Activated T-helper 9 cell treated with anti-CD3 and anti-CD28 coated beads, Interleukin-2, amount 50 U/mL, for 16 hours (primary cell): ENCODE data around the gene TBCCD1.
A peak's percentile ranks its signal among the peaks of the same experiment; 100 is the strongest.

Experiments used
- DNase-seq: peaks from one replicate; pipeline ENCODE4 v3.0.0-alpha.2; 2020; ENCODE audit warnings: low read depth

TBCCD1 gene

GRCh38 chr3:186567072-186567921 lies at the start of gene TBCCD1:
Gene TBCCD1 (minus strand): TSS chr3:186567339. CDS start chr3:186564329, 3,010 bp downstream.
- peak; percentile 91 for DNase-seq

- DNase-seq, result no peak
These were observed 49.1 kb upstream of the TBCCD1 start for GRCh38 chr3:186616299-186616617.

- DNase-seq, result peak; percentile 55
These were observed 47.7 kb upstream of the TBCCD1 start for GRCh38 chr3:186614597-186615483.

- DNase-seq, result no peak
These were observed 47.1 kb upstream of the TBCCD1 start for GRCh38 chr3:186614266-186614596.

GRCh38 chr3:186613637-186614265 lies 46.6 kb upstream of the TBCCD1 start:
- DNase-seq, result no peak

GRCh38 chr3:186612721-186613636 lies 45.8 kb upstream of the TBCCD1 start, which contains the start of gene AHSG:
Gene AHSG (plus strand): TSS chr3:186613060. CDS start chr3:186613142, 82 bp downstream.
- no peak for DNase-seq

- no peak for DNase-seq
These were observed 44.9 kb upstream of the TBCCD1 start for GRCh38 chr3:186612065-186612464.

GRCh38 chr3:186609247-186609868 lies 42.2 kb upstream of the TBCCD1 start:
- DNase-seq, result no peak

- DNase-seq, result no peak
These were observed 41.6 kb upstream of the TBCCD1 start for GRCh38 chr3:186608624-186609215.

GRCh38 chr3:186605561-186606545 lies 38.7 kb upstream of the TBCCD1 start:
- DNase-seq, result no peak

- no peak for DNase-seq
These were observed 37.9 kb upstream of the TBCCD1 start for GRCh38 chr3:186605078-186605477.

- DNase-seq, result no peak
These were observed 36.0 kb upstream of the TBCCD1 start for GRCh38 chr3:186603159-186603558.

GRCh38 chr3:186600896-186601295 lies 33.8 kb upstream of the TBCCD1 start:
- no peak for DNase-seq

GRCh38 chr3:186599785-186600166 lies 32.6 kb upstream of the TBCCD1 start:
- DNase-seq, result no peak

- DNase-seq, result no peak
These were observed 32.1 kb upstream of the TBCCD1 start for GRCh38 chr3:186599142-186599784.

GRCh38 chr3:186598794-186599141 lies 31.6 kb upstream of the TBCCD1 start:
- no peak for DNase-seq

GRCh38 chr3:186598108-186598784 lies 31.1 kb upstream of the TBCCD1 start:
- DNase-seq, result no peak

- no peak for DNase-seq
These were observed 29.6 kb upstream of the TBCCD1 start for GRCh38 chr3:186596568-186597287.
